ENCODE results near the gene CCDC183.
"Not testable (repeated sequence)": the region's sequence is repeated elsewhere in the genome, so short reads cannot be mapped to it uniquely, and the experiment has no call there.

CCDC183 gene

DNA sequence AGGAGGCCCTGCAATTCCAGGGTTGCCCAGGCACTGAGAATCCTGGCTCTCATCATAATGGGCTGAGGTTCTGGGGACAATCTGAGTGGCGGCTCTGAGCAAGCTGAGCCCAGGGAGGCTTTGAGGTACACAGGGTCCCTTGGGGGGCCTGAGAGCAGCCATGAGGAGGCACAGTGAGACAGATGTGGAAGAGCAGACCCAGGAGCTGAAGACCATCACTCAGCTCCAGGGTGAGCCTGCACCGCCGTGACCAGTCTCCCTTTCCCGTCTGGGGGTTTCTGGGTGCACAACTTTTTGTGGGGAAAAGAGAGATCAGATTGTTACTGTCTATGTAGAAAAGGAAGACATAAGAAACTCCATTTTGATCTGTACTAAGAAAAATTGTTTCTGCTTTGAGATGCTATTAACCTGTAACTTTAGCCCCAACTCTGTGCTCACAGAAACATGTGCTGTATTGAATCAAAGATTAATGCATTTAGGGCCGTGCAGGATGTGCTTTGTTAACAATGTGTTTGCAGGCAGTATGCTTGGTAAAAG lies at the start of gene CCDC183:
Gene CCDC183 (plus strand): TSS at position 101 of the 537 bp plus-strand sequence. CDS start 60 bp downstream, at position 161.
- DNase-seq: no peak

DNA sequence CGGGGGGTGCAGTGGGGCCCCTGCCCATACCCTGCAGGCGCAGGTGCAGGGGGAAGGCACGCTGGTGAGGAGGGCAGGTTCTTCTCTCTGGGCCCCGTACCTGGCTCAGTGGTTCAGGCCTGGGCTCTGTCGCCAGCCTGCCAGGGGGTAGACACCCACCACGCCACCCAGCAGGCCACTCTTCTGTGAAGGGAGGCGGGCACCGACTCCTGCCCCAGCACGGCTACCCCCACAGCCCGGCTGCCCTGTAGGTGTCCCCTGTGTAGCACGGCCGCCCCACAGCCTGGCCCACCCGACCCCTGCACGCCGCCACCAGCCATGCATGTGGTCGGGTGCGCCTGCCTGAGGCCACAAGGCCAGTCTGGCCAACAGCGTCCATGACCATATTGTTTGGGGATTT lies 49.5 kb upstream of the CCDC183 start:
- DNase-seq: no peak

DNA sequence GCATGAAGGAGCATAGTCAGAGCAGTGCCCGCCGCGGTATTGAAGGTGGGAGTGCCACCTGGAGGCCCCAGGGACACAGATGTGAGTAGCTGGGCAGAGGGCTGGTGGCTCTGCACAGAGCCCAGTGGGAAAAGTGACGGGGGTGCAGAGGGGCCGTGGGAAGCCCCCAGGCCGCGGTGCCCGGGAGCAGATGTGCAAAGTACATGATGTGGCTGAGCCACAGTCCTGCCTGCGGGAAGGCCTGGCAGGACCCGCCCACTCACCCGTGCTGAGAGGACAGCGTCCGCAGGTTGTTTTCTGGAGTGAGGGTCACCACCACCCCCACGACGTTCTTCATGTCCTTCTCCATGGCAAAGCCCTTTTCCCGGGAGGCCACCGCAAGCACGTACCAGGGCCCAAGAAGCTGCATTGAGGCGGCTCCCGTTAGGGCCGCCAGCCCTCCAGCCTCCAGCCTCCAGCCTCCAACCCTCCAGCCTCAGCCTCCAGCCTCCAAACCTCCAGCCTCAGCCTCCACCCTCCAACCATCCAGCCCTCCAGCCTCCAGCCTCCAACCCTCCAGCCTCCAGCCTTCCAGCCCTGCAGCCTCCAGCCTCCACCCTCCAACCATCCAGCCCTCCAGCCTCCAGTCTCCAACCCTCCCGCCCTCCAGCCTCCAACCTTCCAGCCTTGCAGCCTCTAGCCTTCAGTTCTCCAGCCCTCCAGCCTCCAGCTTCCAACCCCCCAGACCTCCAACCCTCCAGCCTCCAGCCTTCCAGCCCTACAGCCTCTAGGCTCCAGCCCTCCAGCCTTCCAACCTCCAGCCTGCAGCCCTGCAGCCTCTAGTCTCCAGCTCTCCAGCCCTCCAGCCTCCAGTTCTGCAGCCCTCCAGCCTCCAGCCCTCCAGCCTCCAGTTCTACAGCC lies 48.7 kb upstream of the CCDC183 start:
- DNase-seq: no peak

DNA sequence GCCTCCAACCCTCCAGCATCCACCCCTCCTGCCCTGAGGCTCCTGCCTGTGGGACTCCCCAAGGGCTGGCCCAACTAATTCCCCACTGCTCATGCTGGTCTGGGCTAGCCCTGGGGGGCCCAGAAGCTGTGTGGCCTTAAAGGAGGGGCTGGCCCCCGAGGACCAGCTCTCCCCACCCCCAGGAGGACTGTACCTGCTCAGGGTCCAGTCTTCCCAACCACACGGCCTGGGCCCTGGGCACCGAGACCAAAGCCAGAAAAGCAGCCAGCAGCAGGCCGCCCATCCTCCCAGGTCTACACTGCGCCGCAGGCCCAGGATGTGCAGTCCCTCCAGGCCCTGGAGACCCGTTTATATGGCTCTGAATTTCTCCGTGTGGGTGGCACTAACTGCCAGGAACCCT lies 47.9 kb upstream of the CCDC183 start, which contains the start of gene LCN6:
Gene LCN6 (minus strand): TSS at position 325 of the 400 bp plus-strand sequence. CDS start 42 bp downstream, at position 283.
- DNase-seq: no peak

DNA sequence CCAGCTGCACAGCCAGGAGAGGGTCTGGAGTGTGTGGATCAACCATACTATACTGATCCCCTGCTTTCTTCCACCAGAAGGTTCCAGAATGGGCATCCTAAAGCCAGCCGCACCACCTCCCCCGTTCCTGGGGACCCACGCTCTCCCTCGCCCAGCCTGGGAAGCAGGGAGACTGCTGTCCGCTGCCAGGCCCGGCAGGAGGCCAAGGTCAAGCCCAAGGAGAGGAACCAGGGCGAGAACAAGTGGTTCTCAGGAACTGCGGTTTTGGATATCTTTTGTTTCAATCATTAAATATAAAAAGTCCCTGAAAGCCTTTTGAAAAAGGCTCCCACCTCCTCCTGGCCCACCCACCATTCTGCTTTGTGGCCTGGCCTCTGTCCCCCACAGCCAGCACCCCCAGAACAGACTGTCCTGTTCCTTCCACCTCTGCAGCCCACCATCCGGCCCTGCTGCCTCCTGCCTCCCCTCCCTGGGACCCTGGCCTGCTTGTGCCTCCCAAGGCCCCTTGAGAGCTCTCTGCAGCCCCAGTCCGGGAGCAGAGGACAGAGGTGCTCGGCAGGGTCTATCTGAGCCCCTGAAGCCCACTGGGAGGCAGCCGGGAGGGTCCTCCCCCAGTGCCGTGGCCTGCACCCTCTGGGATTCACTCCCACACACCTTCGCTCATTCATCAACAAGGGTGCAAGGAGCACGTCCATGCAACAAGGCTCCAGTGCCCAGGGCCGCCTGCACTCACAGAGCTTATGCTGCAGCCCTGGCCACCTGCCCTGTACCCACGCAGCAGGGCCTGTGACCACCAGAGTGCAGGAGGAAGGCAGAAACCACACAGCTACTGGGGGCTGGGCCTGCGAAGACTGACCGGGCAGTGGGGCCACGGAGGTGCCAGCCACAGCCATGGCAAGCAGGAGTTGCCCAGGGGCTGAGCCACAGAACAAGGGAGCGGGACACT lies 47.2 kb upstream of the CCDC183 start:
- DNase-seq: no peak

DNA sequence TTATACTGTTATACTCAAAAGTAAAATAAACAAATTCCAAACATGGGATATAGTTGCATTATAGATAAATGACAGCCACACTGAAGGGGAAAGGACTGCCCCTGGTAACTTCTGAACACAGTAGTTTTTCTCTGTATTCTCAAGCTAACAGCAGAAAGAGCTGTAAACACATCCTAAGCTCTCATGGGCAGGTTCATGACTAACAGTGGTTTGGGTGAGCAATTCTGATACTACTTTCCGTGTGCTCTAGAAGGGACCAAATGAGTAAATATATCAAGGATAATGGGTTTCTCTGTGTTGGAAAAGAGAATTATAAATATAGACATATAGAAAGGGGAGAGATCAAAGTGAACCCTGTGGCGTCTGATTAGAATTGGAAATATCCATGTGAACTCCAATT lies 45.6 kb upstream of the CCDC183 start:
- DNase-seq: no peak

DNA sequence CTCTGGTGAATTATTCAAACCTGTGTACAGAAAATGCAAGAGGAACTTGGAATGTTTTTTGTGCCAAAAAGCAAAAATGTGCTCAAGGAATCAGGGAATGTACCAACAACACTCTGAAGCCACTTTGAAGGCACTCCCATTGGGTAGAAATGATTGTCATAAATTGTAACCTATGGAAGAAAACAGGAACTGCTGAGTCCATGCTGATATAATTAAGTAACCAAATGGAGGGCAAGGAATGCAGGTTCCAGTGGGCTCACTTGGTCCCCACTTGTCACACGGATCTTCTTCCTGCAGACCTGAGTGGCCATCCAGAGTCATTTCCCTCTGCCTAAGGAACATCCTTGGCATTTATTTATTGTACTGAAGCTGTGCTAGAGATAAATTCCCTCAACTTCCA lies 44.9 kb upstream of the CCDC183 start:
- DNase-seq: no peak

DNA sequence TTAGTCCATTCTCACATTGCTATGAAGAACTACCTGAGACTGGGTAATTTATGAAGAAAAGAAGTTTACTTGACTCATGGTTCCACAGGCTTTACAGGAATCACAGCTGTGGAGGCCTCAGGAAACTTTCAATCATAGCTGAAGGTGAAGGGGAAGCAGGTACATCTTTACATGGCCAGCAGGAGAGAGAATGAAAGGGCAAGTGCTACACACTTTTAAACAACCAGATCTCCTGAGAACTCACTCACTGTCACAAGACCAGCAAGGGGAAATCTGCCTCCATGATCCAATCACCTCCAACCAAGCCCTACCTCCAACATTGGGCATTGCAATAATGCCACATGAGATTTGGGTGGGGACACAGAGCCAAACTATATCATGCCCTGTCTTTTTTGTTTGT lies 44.3 kb upstream of the CCDC183 start:
- DNase-seq: no peak

DNA sequence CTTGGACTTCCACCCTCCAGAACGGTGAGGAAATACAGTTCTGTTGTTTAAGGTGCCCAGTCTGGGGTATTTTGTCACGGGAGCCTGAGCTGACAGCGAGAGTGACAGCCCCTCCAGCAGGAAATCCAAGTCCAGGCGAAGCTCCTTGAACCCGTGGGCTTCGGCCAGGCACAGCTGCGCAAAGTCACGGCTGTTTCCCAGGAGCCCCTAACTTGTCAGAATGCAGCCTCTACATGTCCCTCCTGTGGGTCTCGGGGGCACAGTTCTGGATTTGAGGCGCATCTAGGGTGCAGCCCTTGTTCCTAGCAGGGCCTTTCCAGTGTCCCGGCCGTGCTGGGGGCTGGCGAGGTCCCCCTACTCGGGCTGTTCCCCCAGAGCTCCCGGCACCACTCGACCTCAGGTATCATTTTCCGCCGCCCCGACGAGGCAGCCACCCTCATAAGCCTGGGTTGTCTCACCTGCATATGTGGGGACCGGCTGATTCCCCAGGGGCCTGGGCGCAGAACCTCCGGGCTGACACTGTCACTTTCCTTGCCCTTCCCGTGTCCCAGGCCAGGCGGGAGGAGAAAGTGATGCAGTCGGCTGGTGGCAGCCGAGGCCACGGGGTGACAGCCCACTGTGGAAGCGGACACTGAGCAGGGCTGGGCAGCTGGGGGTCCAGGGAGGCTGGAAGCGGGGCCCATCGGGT lies 42.6 kb upstream of the CCDC183 start:
- no peak for DNase-seq

DNA sequence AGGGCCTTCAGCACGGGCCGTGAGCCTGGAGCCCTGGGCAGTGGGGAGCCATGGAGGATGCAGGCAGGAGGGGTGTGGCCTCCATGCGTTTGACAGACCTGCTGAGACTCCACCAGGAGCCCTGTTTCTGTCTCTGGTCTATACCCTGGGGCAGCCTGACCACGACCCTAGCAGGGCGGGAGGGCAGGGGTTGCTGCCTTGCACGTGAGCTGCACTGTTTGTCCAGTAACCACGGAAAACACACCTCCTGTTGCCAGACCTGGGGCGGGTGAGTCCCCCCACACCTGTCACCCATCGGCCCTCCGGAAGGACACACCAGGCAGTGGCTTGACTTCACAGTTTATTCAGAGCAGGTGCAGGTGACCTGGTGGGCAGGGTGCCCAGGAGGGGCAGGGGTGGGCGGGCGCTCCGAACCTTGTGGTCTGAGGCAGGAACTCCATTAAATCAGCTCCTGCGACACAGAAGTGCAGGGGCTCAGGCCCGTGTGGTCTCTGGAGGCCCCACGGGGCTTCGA lies 42.0 kb upstream of the CCDC183 start:
- no peak for DNase-seq

DNA sequence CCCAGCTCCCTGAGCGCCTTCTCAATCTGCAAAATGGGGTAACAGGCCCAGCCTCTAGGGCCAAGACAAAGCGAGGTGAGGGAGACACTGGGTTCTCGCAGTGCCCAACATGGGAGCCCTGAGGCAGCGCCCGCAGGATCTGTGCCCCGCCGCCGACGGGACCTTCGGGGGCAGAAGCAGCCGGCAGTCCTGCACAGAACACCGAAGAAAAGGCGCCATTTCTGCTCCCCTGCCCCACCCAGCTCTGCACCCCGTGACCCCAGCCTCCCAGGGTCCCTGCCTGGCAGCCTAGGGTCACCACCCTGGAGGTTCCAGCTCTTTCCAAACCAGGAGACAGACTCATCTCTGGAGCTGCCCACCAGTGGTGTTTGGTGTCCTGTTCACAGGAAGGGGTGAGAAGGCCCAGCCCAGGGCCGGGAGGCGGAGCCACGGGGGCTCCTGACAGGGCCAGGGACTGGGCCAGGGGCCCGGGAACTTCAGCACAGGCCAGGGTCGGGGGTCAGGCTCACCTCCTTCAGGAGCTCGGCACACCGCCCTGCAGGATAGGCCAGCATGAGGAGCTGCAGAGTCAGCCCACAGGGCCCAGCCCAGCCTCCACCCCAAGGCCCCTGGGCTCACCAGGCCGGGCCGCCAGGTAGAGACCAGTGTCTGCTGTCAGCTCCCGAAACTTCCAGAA lies 41.4 kb upstream of the CCDC183 start:
- no peak for DNase-seq

DNA sequence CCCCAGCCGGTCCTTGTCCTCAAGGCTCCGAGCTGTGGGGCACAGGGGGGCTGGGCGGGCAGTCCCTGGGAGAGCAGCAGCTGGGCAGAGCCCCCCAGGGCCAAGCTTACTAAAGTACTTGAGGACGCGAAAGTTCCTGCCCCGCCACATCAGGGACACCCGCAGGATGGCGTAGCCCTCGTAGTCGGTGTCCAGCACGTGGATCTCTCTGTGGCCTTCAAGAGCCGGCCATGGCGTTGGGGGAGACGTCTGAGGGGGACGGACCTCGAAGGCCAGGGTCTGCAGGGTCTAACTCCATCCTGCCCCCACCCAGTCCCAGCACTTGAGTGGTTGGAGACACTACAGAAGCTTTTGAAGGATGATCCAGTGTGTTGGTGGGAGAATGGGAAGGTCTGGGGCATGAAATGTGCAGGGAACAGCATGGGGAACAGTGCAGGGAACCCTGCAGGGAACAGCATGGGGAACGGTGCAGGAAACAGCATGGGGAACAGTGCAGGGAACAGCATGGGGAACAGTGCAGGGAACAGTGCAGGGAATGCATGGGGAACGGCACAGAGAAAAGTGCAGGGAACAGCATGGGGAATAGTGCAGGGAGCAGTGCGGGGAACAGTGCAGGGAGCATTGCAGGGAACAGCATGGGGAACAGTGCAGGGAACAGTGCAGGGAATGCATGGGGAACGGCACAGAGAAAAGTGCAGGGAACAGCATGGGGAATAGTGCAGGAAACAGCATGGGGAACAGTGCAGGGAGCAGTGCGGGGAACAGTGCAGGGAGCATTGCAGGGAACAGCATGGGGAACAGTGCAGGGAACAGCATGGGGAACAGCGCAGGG lies 40.6 kb upstream of the CCDC183 start:
- DNase-seq: not testable (repeated sequence)

DNA sequence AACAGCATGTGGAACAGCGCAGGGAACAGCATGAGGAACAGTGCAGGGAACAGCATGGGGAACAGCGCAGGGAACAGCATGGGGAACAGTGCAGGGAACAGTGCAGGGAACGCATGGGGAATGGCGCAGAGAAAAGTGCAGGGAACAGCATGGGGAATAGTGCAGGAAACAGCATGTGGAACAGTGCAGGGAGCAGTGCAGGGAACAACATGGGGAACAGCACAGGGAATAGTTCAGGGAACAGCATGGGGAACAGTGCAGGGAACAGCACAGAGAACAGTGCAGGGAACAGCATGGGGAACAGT lies 40.1 kb upstream of the CCDC183 start:
- no peak for DNase-seq

DNA sequence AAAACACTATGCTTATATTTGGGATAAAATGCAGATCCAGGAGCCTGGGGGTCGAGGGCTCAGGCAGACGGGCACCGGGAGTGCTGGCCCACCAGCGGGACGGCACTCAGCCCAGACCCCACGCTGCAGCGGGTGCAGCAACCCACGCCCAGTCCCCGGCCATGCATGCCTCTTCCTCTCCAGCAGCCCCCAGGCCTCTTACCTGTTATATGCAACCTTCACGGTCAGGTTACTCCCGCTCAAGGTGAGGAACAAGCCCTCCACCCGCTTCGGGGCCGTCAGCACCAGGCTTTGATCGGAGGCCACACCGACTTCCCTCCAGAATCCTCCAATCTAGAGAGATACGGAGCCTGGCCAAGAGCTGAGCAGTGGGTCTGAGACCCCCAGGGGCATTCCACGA lies 39.3 kb upstream of the CCDC183 start:
- DNase-seq: no peak

DNA sequence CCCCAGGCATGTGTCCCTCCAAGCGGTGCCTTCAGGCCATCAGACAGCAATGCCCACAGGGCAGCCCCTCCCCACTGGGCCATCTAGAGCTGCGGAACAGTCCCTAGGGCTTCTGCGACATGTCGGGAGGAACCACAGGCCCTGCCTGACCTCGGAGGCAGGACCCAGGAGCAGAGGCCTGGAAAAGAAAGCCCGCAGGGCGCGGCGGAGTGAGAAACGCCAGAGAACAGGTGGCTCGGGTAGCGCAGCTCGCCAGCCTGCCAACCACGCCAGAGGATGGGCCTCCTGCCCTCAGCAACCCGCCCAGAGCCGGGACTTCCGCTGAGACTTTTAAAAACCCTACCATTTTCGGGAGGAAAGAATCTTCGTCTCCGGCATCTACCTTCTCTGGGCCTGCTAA lies 38.8 kb upstream of the CCDC183 start:
- no peak for DNase-seq

DNA sequence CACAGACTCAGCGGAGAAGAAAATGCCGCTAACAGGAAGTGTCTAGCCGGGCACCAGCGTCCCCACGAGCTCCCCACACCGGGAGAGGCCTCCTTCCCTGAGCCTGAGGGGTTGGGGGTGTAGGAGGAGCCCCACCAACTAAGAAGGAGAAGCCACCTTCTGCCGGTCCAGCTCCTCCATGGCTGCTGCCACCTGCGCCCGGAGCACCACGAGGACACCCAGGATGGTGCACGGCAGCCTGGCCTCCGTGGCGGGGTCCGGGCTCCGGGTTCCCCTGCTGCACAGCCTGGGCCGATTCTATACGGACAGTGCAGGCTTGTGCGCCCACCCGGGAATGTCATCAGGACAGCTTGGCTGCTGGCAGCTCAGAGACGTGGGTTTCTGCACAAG lies 38.4 kb upstream of the CCDC183 start:
- DNase-seq: no peak

DNA sequence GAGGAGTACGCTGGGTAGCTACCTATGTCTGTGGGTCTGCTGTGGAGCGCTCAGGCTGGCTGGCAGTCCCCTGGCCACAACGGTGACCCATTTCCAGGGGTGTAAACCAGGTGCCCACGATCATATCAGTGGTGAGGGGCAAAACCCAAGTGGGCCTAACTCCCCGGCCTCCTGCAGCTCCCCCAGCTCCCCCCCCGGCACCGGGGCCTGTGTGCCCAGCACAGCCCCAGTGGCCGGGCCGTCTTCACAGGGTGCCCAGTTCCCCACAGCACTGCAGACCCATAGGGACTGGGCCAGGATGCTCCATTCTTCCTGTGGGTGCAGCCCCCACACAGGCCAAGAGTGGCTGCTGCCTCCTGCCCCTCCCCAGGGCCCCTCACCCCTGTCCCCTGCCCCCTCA lies 37.1 kb upstream of the CCDC183 start:
- no peak for DNase-seq

DNA sequence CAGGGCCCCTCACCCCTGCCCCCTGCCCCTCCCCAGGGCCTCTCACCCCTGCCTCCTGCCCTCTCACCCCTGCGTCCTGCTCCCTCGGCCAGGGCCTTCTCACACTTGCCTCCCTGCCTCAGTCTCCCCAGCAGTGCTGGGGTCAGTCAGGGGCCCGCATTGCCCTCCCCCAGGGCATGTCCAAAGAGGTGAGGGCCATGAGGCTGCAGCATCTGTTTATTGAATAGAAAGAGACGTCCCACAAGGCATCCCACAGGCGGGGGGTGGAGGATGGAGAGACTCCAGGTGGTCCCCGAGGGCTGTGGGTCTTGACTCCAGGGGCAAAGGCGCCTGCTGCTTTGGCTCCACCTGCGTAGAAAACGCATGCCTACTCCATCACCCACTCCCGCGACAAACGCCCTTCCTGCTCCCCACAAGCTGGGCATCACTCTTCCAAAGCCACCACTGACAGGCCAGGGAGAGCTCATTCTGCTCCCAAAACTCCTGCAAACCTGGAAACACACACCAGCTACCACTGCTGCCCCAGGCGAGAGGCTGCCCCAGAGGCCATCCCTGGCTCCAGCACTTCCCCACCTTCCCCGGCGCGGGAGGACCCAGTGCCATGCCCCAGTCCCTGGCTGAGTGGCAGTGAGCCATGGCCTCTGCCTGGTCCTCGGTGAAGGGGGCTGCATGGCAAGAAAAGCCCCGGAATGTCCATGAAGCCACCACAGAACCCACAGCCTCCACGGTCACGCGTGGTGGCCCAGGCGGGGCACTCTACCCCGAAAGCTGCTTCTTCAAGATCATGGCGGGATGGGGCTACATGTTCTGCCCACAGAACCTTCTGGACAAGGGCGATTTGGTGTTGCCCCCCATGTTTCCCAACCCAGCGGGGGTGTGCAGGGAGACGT lies 36.5 kb upstream of the CCDC183 start:
- DNase-seq: no peak

DNA sequence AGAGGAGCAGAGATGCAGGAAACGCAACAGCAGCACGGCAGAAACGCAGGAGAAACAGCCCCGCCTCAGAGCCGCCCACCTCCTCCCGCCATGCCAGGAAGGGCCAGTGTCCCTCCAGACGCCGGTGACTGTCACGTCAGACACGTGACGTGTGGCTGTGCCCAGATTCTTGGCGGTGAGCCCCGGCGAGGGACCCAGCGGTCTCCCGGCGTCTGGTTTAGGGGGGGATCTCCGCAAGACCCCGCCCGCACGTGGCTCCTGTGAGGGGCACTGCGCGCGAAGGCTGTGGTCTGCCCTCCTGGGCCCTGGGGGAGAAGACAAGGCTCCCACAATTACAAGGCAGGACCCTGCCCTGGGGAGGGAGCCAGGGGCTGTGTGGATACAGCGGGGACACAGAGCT lies 35.7 kb upstream of the CCDC183 start:
- DNase-seq: no peak

All from activated effector memory CD4-positive, alpha-beta T cell treated with Interleukin-2 at 50 U/mL for 16 hours (primary cell).